ENCODE measurements around the gene NALCN. TPM values are rescaled to one million over a fixed set of nuclear protein-coding genes. Genes with fewer than 3 reads are reported as not detected.

NALCN gene
- total RNA-seq, 2 experiments from 2014 or later = not detected

DNA sequence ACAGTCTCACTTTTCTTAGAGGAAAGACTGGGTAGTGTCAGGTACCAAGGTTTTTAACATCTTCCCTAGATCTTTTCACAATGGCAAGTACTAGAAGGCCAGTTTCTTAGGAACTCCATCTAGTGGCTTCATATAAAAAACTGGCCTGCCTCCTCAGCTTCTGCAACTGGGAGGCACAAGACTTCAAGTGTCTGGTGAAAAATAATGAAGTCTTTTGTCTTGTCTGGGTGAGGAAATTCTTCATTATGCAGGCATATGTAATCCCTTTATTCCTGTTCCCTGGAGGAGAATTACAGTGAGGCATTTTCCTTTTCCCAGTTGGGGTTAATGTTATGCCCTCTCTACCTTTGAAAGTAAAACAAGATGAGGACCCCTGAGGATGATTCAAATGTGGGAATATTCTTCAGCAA lies 300.5 kb downstream of the NALCN start:
- Mint-ChIP-seq H3K4me1 (ENCODE audit: low read depth) (no peaks in the 10 kb centered on the region), H3K9me3 (no peaks in the 10 kb centered on the region), H3K36me3 (ENCODE audit: low read depth) (no peaks in the 10 kb centered on the region), H3K27ac (no peak overlapping the region), H3K4me3 (no peak overlapping the region), H3K27me3 (peaks cover 19% of the 10 kb centered on the region)
- Histone ChIP-seq H3K27me3 (ENCODE audit: control insufficient read depth in 1 of 2, insufficient read depth in 2 of 2, low read length in 2 of 2) (peaks cover 0 to 3% of the 10 kb centered on the region in 2 experiments), H3K4me1 (ENCODE audit: insufficient read depth, low read length) (no peaks in the 10 kb centered on the region), H3K4me3 (ENCODE audit: low read length) (no peak overlapping the region), H3K27ac (ENCODE audit: low read depth in 1 of 2, low read length in 2 of 2) (no peak overlapping the region), H3K36me3 (ENCODE audit: insufficient read depth, low read length) (no peaks in the 10 kb centered on the region), H3K9me3 (ENCODE audit: control insufficient read depth in 1 of 2, insufficient read depth in 1 of 2, low read length in 2 of 2) (no peaks in the 10 kb centered on the region)
- TF ChIP-seq, protein P1, sequence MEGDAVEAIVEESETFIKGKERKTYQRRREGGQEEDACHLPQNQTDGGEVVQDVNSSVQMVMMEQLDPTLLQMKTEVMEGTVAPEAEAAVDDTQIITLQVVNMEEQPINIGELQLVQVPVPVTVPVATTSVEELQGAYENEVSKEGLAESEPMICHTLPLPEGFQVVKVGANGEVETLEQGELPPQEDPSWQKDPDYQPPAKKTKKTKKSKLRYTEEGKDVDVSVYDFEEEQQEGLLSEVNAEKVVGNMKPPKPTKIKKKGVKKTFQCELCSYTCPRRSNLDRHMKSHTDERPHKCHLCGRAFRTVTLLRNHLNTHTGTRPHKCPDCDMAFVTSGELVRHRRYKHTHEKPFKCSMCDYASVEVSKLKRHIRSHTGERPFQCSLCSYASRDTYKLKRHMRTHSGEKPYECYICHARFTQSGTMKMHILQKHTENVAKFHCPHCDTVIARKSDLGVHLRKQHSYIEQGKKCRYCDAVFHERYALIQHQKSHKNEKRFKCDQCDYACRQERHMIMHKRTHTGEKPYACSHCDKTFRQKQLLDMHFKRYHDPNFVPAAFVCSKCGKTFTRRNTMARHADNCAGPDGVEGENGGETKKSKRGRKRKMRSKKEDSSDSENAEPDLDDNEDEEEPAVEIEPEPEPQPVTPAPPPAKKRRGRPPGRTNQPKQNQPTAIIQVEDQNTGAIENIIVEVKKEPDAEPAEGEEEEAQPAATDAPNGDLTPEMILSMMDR (IDR thresholded peaks at IDR 0.05) = no peak
- intact Hi-C loops (cut with DNase I, micrococcal nuclease) = no loop called here
- ATAC-seq (ENCODE audit: poor library complexity) = no peak
- DNase-seq = no peak
- ChIA-PET CTCF (no interaction called here), POLR2A (no interaction called here)

DNA sequence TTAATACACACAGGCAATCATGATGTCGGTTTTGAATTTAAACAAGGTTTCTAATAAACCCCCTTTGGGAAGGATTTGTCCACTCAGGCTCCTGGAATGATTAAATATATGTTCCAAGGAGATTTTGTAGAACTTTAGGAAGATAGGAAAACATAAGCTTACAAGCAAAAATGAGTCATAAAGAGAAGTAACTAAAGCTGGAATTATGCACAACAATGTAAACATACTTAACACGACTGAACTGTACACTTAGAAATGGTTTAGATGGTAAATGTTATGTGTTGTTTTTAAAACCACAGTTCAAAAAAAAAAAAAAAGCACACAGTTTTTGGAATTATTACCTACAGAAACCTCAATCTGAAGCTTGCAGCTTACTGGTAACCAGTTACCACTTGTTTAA lies 304.4 kb downstream of the NALCN start:
- Mint-ChIP-seq H3K4me1 (ENCODE audit: low read depth) (no peaks in the 10 kb centered on the region), H3K4me3 (no peak overlapping the region), H3K36me3 (ENCODE audit: low read depth) (no peaks in the 10 kb centered on the region), H3K27me3 (peaks cover 19% of the 10 kb centered on the region), H3K27ac (no peak overlapping the region), H3K9me3 (no peaks in the 10 kb centered on the region)
- Histone ChIP-seq H3K27ac (ENCODE audit: low read depth in 1 of 2, low read length in 2 of 2) (no peak overlapping the region), H3K36me3 (ENCODE audit: insufficient read depth, low read length) (no peaks in the 10 kb centered on the region), H3K4me1 (ENCODE audit: insufficient read depth, low read length) (no peaks in the 10 kb centered on the region), H3K4me3 (ENCODE audit: low read length) (no peak overlapping the region), H3K9me3 (ENCODE audit: control insufficient read depth in 1 of 2, insufficient read depth in 1 of 2, low read length in 2 of 2) (no peaks in the 10 kb centered on the region), H3K27me3 (ENCODE audit: control insufficient read depth in 1 of 2, insufficient read depth in 2 of 2, low read length in 2 of 2) (no peaks in the 10 kb centered on the region)
- CTCF ChIA-PET = interaction anchor here (0.6 kb wide), 1 partner anchor 182 kb away, joined by 5 read pairs; no protein-coding TSS in a partner anchor
- intact Hi-C loops (cut with DNase I, micrococcal nuclease) = no loop called here
- no peak for ATAC-seq (ENCODE audit: poor library complexity)
- POLR2A ChIA-PET = no interaction called here
- DNase-seq = no peak
- TF ChIP-seq, protein P1 (IDR thresholded peaks at IDR 0.05) = no peak

DNA sequence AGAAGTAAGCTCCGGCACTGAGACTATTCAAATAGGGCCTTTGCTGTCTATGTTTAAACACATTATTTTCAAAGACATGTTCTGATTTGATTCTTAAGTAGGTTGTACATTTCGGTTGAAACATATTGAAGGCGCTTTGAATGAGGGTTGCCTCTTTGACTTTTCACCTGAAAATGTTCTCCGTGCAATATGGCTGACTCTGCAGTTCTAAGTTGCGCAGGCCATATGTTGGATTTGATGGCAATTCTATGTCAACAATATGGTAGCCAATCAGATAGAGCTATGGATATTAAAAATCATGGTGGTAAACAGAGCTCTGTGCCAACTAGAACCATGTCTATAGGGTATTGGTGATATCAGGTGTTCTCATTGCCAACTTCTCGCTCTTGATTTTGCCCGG lies 307.3 kb downstream of the NALCN start:
- H3K9me3 ChIP-seq (ENCODE audit: control insufficient read depth in 1 of 2, insufficient read depth in 1 of 2, low read length in 2 of 2) = no peaks in the 10 kb centered on the region
- TF ChIP-seq, protein P1 (IDR thresholded peaks at IDR 0.05) = no peak
- Mint-ChIP-seq H3K36me3 (ENCODE audit: low read depth) (no peaks in the 10 kb centered on the region), H3K27ac (no peak overlapping the region), H3K4me1 (ENCODE audit: low read depth) (no peaks in the 10 kb centered on the region), H3K9me3 (peaks cover 3% of the 10 kb centered on the region), H3K4me3 (no peak overlapping the region), H3K27me3 (peaks cover 35% of the 10 kb centered on the region)
- H3K4me1 ChIP-seq (ENCODE audit: insufficient read depth, low read length) = no peaks in the 10 kb centered on the region
- H3K27ac ChIP-seq (ENCODE audit: low read depth in 1 of 2, low read length in 2 of 2) = no peak overlapping the region
- no peaks in the 10 kb centered on the region for H3K36me3 ChIP-seq (ENCODE audit: insufficient read depth, low read length)
- ChIA-PET POLR2A (interaction anchor here (0.7 kb wide), 1 partner anchor 10 kb away, joined by 3 read pairs; no protein-coding TSS in a partner anchor), CTCF (no interaction called here)
- ATAC-seq (ENCODE audit: poor library complexity) = no peak
- no peak overlapping the region for H3K4me3 ChIP-seq (ENCODE audit: low read length)
- intact Hi-C loops (cut with DNase I, micrococcal nuclease) = no loop called here
- no peaks in the 10 kb centered on the region for H3K27me3 ChIP-seq (ENCODE audit: control insufficient read depth in 1 of 2, insufficient read depth in 2 of 2, low read length in 2 of 2)
- no peak for DNase-seq
